HG03469 (cell line): ENCODE results near the gene ZMAT2.
A peak's percentile ranks its signal among the peaks of the same experiment; 100 is the strongest.
"Not testable (repeated sequence)": the region's sequence is repeated elsewhere in the genome, so short reads cannot be mapped to it uniquely, and the experiment has no call there.

ENCODE experiments used
- ATAC-seq: cut with Tn5 transposase; IDR thresholded peaks from one replicate; pipeline ENCODE4 v1.9.1; 2021; ENCODE audit warnings: mild to moderate bottlenecking, moderate library complexity, moderate number of reproducible peaks; ENCODE audit not compliant: unreplicated experiment

The ZMAT2 gene, protein sequence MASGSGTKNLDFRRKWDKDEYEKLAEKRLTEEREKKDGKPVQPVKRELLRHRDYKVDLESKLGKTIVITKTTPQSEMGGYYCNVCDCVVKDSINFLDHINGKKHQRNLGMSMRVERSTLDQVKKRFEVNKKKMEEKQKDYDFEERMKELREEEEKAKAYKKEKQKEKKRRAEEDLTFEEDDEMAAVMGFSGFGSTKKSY

DNA sequence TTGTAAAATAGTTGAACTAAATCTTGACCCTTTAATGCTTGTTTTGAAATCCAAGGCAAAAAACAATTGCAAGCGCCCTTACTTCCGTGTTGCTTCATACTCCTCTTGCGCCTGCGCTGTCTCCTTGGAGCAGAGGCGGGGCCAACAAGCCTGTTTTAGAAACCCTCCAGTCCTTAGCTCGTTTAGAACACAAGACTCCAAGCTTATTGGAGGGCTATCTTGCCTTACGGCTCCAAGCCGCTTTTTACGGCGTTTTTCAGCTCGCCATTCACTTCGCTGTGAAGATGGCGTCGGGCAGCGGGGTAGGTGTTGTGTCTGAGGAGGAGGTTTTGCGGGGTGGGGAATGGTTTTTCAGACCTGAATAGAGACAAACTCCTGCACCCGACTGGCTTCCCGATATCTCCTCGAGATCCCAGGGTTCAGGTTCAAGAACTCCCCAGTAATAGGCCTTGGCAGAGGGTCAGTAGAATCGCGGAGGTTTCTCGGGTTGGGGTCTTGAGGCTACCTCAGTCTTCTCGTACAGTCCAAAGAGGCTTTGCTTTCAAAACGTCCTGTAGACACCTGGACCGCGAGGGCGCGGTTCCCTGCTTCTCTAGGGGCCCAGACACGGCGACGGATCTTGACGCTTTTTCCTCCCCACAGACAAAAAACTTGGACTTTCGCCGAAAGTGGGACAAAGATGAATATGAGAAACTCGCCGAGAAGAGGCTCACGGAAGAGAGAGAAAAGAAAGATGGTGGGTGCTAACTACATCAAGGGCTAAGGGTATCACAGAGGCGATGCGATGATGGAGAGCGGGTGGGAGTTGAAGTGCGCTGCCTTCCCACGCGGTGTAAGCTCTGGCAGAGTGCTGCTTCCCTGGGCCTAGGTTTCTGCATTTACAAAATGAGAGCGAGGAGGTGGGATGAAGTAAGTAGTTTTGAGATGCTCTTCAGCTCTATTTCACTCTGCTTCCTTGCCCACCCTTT is at the start of gene ZMAT2:
TSS of gene ZMAT2 (plus strand) at position 271 of the 968 bp plus-strand sequence. CDS start at position 285, 14 bp downstream.
- peak; percentile 90 for ATAC-seq

DNA sequence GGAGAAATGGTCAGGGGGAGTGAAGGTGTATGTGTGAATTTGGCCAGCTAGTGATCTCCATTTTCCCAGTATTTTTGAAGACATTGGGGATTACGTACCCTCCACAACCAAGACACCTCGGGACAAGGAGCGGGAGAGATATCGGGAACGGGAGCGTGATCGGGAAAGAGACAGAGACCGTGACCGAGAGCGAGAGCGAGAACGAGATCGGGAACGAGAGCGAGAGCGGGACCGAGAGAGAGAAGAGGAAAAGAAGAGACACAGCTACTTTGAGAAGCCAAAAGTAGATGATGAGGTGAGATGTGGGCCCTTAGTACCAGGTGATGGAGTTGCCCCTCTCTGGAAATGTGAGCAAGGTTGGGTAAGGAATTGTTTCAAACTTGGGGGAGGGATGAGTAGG is 41.4 kb upstream of the ZMAT2 start:
- no peak for ATAC-seq

DNA sequence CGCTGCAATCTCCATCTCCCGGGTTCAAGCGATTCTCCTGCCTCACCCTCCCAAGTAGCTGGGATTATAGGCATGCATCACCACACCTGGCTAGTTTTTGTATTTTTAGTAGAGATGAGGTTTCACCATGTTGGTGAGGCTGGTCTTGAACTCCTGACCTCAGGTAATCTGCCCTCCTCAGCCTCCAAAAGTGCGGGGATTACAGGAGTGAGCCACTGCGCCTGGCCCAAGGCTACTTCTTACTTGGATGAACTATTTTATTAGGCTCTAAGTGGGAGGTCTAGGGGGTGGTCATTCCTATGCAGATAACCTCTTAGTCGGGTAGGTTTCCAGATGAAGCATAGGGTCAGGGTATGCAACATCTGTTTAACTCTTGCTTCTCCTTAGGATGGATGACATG is 39.9 kb upstream of the ZMAT2 start:
- not testable (repeated sequence) for ATAC-seq

DNA sequence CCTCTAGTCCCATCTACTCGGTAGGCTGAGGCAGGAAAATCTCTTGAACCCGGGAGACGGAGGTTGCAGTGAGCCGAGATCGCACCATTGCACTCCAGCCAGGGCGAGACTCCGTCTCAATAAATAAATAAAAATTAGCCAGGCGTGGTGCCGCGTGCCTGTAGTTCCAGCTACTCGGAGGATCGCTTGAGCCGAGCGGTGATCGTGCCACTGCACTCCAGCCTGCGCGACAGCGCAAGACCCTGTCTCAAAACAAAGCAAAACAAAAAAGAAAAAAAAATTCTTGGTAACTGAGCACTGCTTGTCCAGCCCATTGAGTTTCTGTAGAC is 36.3 kb upstream of the ZMAT2 start:
- no peak for ATAC-seq

DNA sequence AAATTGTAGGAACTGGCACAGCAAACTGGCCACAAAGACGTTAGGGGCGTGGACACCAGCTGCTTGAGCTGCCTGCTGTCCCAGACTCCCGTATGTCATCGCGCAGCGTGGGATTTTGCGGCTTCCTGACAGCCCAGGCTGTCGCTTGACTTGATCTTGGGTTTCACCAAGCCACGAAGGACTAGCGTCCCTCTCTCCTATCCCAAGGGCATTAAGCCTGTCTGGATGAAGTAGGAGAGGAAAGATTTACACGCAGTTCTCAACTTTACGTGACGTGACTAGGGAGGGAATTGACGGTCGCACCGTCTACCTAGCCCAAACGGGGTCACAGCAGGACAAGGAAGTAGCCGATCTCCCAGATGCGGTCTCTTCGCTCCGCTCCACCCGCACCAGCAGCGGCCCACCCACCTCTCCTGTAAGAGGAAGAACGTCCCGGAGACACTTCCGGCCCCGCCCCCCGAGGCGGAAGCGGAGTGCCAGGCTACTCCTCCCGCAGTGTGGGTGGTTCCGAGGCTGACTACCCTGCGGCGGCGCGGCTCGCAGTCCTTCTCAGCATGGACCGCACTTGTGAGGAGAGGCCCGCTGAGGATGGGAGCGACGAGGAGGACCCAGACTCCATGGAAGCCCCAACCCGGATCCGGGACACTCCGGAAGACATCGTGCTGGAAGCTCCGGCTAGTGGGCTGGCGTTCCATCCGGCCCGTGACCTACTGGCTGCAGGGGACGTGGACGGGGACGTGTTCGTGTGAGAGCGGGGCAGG is 35.7 kb upstream of the ZMAT2 start, which contains the start of gene WDR55:
TSS of gene WDR55 (plus strand) at position 546 of the 761 bp plus-strand sequence. CDS start at position 555, 9 bp downstream.
- peak; percentile 97 for ATAC-seq

DNA sequence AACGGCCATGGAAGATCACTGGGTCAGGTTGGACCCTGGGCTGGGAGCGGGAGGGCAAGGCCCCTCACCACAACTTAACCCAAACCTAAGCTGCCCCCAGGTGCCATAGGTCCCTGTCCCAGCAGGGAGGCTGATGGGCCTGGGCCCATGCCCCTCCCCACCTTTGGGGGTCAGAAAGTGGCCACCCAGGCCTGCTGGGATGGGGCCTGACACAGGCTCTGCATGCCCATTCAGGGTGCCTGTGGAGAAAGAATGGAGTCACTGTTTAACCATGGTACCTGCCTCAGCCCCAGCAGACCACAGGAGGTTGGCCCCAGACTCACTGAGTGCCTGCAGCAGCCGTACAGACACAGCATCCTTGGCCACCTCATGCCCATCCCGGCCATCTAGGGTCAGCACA is 29.2 kb upstream of the ZMAT2 start:
- not testable (repeated sequence) for ATAC-seq

DNA sequence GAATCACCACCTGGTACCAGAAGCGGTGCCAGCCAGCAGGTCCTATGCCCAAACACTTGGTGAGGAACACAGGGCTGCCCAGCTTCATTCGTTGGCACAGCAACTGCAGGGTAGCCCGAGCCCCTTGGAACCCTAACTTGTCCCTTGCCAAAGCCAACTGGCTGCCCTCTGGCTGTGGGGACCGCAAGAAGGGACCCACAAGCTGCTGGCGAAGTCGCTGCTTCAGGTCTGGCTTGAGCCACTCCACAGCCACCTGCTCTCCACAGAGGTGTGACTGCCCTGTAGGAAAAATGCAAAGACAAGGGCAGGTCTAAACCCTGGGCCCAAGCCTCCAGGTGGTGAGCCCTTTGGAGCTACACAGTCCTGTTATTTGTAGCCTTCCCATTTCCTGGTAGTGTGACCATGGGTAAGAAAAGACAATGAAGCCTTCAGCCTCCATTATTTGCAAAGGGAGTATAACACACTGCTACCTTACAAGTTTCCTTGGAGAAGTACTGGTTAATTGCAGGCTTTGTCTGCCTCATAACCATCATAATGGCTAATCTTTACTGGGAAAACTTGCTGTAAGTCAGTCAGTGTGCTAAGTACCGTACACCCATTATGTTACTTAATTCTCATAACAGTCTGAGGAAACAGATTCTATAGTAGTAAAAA is 28.6 kb upstream of the ZMAT2 start:
- no peak for ATAC-seq

DNA sequence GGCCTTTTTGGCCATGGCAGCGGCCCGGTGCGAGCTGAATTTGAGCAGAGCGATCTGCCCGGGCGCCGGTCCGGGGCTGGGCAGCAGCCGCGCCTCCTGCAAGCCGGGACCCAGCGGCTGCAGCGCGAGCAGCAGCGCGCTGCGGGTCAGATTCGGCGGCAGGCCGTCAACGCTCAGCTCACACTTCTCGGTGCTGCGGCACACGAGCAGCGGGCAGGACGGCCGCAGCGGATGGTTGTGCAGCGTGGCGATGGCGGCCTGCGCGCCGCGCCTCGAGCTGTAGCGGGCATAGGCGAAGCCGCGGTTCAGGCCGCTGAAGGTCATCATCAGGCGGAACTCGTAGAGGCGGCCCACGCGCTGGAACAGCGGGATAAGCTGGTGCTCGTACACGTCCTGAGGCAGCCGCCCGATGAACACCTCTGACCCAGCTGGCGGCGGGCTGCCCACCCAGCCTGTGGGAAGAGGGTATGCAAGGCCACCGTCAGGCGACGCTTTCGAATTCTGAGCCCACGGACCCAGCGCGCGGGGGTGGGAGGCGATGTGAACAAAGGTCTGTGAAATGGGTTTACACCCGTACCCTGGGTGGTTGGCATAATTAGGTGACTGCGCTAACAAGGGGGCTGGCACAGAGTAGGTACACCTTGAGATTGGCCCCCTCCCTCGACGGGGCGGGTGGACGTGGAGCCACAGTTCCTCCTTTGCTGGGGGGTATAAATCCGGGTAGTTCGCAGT is 27.6 kb upstream of the ZMAT2 start:
- ATAC-seq: no peak

DNA sequence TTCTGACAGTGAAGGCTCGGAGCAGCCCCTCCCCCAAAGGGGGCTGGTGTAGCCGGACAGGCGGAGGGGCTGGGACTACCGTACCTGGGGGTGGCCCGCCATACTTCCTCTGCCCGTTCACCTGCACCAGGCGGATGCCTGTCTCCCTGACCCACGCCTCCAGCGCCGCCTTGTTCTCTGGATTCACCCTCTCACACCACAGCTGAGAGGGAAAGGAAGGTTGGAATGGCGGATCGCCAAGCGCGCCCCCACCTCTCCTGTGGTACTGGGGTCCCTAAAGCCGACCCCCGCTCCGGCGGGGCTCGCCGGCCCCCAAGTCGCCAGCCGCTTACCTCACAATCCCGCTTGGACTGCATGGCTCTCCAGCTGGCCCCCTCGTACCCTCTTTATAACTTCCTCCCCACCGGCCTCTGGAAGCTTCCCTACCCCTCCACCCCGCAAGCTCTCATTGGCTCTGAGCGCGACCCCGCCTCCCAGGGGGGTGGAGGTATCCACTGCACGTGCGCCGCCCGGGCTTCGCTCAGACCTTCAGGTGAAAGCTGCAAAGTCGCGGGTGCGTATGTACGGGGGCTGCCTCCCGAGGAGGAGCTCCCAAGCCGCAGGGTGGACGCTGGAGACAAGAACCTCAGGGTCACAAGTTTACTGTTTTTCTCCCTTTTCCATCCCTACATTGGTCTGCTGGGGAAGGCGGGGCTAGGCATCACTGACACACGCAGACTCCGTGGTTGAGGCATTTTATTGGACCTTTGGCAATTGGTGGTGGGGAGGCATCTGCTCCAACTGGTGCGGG is 26.9 kb upstream of the ZMAT2 start, which contains the start of gene DND1:
TSS of gene DND1 (minus strand) at position 390 of the 790 bp plus-strand sequence. CDS start at position 356, 34 bp downstream.
- no peak for ATAC-seq

DNA sequence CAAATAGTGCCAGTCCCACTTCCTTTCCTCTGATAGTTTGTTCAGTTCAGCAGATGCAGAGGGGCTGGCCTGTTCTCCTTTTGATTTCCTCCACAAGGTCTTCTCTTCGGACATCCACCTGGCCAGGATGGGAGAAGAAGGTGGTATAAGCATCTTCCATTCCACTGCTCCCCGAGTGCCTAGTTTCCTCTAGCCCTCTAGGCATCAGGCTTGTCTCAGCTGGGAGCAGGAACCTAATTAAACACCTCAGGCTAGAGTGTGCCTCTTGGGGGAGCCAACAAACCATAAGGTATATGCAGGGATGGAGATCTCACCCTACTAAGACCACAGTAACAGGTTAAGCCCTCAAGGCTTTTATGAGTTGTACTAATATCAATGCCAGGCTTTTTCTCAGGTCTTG is 26.0 kb upstream of the ZMAT2 start:
- ATAC-seq: no peak

DNA sequence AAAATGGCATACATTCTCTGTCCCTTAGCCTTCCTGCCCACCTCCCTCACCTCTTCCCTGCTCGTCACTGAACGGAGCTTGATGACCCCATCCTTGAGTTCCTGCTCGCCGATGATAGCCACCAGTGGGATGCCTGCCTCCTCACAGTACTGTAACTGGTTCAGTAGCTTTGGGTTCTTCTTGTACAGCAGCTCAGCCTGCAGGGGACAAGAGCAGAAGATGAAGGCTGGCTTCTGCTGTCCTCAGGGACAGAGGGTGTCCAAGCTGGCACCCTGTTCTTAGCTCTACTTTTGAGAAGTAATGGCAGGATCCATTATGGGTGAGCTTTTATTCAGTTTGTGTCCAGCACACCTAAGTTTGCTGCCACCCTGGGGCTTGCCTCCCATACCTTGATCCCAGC is 25.6 kb upstream of the ZMAT2 start:
- ATAC-seq: no peak

DNA sequence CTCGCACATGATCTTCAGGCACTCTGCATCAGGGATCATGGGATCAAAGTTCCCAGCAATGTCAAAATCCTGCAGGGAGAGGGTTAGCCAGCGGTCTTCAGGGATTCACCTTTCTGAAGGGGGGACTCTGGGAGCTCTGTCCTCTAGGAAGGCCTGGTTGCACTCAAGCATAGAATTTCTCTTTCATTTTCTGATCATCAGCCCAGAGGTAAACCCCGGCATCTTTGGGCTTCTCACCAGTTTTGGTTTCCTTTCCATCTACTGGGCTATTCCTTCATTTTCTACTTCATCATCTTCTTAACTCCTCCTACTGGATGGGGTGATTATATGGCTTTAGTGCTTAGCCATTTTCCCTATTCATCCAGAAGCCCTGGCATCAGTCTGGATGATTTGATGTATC is 22.3 kb upstream of the ZMAT2 start:
- no peak for ATAC-seq

DNA sequence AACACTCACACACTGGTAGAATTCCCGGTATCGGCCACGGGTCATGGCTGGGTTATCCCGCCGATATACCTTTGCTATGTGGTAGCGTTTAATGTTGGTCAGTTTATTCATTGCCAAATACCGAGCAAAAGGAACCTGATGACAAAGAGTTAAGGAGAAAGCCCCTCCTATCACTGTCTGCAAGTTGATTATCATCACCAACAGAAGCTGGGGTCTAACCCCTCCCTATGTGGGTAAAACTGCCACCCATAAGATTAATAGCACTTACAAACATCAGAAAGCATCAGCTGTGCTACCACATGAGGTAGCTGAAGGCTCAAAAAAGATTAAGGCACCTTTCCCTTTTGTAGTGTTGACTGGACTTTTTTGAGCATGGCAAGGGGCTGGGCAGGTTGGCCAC is 21.3 kb upstream of the ZMAT2 start:
- no peak for ATAC-seq

DNA sequence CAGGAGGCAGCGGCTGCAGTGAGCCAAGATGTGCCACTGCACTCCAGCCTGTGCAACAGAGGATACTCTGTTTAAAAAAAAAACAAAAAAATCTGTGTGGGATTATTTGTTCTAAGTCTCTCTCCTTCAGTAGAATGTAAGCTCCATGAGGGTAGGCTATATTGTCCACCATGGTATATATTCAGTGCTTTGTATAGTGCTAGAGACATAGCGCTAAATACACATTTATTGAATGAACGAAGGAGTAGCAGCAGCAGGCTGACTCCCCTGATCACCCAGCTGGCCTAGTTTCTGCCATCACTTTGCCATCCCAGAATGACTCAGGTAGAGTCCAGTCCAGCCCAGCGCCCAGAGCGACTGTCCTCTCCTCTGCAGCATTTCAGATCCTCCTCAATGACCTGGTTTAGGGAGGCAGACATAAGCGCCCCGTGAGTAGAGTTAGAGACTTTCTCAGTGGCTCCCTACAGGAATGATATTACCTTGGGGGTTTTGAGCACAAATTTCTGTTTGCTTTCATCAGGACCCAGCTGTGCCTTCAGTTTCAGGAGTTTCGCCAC is 9.8 kb upstream of the ZMAT2 start:
- no peak for ATAC-seq

DNA sequence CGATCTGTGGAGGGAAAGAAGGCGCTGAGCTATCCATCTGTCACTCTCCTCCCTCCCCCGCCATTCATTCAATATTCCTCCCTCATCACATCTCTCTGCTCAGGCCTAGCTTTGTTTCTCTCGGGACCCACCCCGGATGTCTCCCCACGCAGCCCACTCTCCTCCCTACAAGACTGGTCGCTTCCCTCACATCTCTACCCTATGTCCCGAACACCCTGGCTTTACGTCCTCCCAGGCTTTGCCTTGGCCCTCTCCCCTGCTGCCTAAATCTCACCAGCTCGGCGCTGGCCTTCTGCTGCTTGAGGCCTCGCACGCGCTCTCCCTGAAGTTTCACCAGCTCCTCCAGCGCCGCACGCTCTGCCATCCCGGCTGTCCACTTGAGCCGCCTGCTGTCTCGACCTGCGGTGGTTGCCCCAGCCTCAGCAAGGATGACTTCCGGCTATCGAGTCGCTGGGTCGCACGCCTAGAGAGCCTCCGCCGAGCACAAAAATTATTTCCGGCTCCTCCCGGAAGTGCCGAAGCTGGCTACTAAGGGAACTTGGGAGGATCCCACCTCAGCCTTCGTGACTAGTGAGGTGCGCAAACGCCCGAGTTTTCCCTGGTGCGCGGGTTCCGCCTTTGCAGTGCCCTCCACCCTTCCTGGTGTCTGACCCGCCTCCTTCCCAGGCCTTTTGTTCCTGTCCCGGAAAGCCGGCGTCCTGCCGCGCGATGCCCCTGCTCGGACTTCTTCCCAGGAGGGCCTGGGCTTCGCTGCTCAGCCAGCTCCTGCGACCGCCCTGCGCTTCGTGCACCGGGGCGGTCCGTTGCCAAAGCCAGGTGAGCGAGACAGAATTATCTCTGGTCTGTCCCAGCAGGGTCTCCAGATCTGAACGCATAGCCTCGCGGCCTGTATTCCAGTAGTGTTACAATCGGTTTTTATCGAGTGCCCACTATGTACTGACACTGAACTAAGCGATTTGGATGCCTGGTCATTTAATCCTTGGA is 9.0 kb upstream of the ZMAT2 start, which contains the start of the genes HARS1 and HARS2:
TSS of gene HARS1 (minus strand) at position 430 of the 984 bp plus-strand sequence. CDS start at position 364, 66 bp downstream.
TSS of gene HARS2 (plus strand) at position 515 of the 984 bp plus-strand sequence. CDS start at position 709, 194 bp downstream.
- ATAC-seq: peak; percentile 90

DNA sequence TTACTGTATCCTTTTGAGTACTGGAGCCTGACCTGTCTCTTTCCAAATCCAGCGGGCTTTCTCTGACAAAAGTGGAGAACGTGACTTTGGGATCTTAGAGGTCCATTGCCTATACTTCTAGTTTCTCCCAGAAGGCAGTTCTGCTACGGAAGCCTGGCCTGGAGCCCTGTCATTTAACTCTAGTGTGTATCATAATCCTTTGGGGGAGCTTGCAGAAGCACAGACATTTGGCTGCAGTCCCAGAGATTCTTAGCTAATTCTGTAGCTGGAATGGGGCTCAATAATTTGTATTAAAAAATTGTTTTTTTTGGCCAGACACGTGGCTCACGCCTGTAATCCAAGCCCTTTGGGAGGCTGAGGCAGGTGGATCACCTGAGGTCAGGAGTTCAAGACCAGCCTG is 6.0 kb upstream of the ZMAT2 start:
- ATAC-seq: no peak

DNA sequence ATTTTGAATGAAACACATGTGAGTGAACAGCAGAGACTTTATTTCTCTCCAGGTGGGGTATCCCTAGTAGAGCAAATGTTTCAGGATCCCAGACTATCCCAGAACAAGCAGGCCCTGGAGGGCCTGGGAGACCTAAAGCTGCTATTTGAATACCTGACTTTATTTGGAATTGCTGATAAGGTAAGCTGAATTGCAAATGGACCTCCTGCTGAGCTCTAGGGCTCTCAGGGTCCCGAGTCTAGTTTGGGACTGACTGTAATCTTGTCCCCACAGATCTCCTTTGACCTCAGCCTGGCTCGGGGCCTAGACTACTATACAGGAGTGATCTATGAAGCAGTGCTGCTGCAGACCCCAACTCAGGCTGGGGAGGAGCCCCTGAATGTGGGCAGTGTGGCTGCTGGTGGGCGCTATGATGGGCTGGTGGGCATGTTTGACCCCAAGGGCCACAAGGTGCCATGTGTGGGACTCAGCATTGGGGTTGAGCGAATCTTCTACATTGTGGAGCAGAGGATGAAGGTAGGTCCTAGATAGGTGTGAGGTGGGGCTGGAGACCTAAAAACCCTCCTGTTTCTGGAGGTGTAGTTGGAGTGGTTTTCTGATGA is 3.3 kb upstream of the ZMAT2 start:
- ATAC-seq: no peak
